Breast epithelium (tissue), 3 donors: ENCODE data around the gene PRPF40A.

Experiments
- POLR2A ChIP-seq: fragments of 450-650 bp; IDR thresholded peaks from one replicate; pipeline ENCODE4 v1.6.1; 2016; ENCODE audit warnings: antibody characterized with exemption, mild to moderate bottlenecking, moderate library complexity
- TF ChIP-seq, protein P1 (sequence below), 3 donors: fragments of 450-650 bp; IDR thresholded peaks; one replicate each; pipeline ENCODE4 v1.5.1; 2016 to 2017; ENCODE audit warnings: antibody characterized with exemption in 3 of 3, mild to moderate bottlenecking in 3 of 3, moderate library complexity in 3 of 3

DNA sequence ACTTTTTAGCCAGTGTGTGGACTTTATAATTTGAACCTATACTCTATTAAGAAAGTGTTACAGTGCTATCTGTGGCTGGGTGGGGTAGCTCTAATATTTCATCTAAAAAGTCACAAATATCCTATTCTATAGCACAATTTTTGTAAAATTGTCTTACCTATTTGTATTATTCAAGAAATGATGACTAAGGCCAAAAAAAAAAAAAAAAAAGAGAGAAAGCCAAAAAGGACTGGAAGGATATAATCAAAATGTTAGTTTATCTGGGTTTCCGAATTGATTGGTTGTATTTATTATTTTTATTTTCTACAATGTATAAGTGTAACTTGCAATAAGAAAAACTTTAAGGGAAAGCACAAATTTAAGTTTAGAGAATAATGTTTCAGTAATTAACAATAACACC is 6.7 kb upstream of the PRPF40A start:
- TF ChIP-seq POLR2A = no peak
- TF ChIP-seq, protein P1, sequence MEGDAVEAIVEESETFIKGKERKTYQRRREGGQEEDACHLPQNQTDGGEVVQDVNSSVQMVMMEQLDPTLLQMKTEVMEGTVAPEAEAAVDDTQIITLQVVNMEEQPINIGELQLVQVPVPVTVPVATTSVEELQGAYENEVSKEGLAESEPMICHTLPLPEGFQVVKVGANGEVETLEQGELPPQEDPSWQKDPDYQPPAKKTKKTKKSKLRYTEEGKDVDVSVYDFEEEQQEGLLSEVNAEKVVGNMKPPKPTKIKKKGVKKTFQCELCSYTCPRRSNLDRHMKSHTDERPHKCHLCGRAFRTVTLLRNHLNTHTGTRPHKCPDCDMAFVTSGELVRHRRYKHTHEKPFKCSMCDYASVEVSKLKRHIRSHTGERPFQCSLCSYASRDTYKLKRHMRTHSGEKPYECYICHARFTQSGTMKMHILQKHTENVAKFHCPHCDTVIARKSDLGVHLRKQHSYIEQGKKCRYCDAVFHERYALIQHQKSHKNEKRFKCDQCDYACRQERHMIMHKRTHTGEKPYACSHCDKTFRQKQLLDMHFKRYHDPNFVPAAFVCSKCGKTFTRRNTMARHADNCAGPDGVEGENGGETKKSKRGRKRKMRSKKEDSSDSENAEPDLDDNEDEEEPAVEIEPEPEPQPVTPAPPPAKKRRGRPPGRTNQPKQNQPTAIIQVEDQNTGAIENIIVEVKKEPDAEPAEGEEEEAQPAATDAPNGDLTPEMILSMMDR (IDR thresholded peaks at IDR 0.05) = no peak
